Endothelial cell (in vitro differentiated cells): ENCODE data around the gene CDK14. TPM values are rescaled to one million over a fixed set of nuclear protein-coding genes. Genes with fewer than 3 reads are reported as not detected.

Experiments
- DNase-seq: peaks from one replicate; pipeline ENCODE4 v3.0.0; 2021; ENCODE audit warnings: low spot score
- H3K27ac Mint-ChIP-seq: one replicate; pipeline ENCODE4 v1.8.0; 2021; ENCODE audit warnings: mixed read lengths, inconsistent platforms; ENCODE audit not compliant: unreplicated experiment
- H3K27me3 Mint-ChIP-seq: one replicate; pipeline ENCODE4 v1.8.0; 2021; ENCODE audit warnings: mild to moderate bottlenecking, moderate library complexity, mixed read lengths, inconsistent platforms; ENCODE audit not compliant: unreplicated experiment
- H3K36me3 Mint-ChIP-seq: one replicate; pipeline ENCODE4 v1.8.0; 2021; ENCODE audit warnings: mild to moderate bottlenecking, low read depth, mixed read lengths, inconsistent platforms; ENCODE audit not compliant: unreplicated experiment
- H3K4me1 Mint-ChIP-seq: one replicate; pipeline ENCODE4 v1.8.0; 2021; ENCODE audit warnings: mild to moderate bottlenecking, mixed read lengths, inconsistent platforms; ENCODE audit not compliant: unreplicated experiment
- H3K4me3 Mint-ChIP-seq: one replicate; pipeline ENCODE4 v1.8.0; 2021; ENCODE audit warnings: mild to moderate bottlenecking, mixed read lengths, inconsistent platforms; ENCODE audit not compliant: unreplicated experiment
- H3K9me3 Mint-ChIP-seq: one replicate; pipeline ENCODE4 v1.8.0; 2021; ENCODE audit warnings: mixed read lengths, inconsistent platforms; ENCODE audit not compliant: unreplicated experiment
- total RNA-seq: library from RNA; stranded (reverse); fragmentation: NEBNext Ultra II Directional; extraction: Animal tissue kit (Norgen Biotek cat#: 25700); gene quantifications from one replicate; pipeline ENCODE4 v1.2.1, GENCODE V29; 2021; ENCODE audit not compliant: unreplicated experiment
- TF ChIP-seq, protein P1 (sequence below): fragments of 200-600 bp; sonication (generic); IDR thresholded peaks from one replicate; pipeline ENCODE4 v1.5.0; 2021; ENCODE audit warnings: antibody characterized with exemption; ENCODE audit not compliant: unreplicated experiment

Gene CDK14
- total RNA-seq, 1 donor from 2014 or later, result 30.2 TPM

DNA sequence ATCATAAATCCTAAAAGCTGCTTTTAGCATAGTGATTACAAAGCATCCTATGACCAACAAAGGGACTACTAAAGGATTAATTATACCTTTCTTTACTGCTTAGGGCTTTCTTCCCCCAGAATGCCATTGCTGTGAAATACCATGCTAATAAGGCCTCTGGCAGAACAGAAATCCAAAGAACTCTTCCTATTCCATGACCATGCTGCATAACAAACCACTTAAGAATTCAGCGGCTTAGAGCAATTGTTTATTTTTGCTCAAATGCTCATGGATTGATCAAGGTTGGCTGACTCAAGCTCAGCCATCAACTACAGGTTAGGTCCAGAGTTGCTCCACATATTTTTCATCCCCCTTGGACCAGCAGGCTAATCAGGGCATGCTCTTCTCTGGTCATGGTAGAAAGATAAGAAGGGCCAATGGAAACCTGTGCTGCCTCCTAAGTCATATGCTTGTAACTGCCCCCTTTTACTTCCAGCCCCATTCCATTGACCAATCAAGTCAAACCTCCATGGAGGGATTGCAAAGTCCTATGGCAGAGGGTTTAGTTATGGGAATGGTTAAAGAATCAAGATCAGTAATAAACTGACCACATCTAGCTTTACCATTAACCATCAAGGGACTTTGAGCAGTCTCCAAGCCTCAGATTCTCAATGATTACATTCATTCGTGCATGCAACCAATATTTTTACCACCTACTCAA, 423.7 kb downstream of the CDK14 start:
- TF ChIP-seq, protein P1, sequence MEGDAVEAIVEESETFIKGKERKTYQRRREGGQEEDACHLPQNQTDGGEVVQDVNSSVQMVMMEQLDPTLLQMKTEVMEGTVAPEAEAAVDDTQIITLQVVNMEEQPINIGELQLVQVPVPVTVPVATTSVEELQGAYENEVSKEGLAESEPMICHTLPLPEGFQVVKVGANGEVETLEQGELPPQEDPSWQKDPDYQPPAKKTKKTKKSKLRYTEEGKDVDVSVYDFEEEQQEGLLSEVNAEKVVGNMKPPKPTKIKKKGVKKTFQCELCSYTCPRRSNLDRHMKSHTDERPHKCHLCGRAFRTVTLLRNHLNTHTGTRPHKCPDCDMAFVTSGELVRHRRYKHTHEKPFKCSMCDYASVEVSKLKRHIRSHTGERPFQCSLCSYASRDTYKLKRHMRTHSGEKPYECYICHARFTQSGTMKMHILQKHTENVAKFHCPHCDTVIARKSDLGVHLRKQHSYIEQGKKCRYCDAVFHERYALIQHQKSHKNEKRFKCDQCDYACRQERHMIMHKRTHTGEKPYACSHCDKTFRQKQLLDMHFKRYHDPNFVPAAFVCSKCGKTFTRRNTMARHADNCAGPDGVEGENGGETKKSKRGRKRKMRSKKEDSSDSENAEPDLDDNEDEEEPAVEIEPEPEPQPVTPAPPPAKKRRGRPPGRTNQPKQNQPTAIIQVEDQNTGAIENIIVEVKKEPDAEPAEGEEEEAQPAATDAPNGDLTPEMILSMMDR, result no peak
- Mint-ChIP-seq H3K4me1 (peaks cover 7% of the 10 kb centered on the region), H3K4me3 (no peak overlapping the region), H3K36me3 (no peaks in the 10 kb centered on the region), H3K27ac (no peak overlapping the region), H3K27me3 (no peaks in the 10 kb centered on the region), H3K9me3 (no peaks in the 10 kb centered on the region)
- no peak for DNase-seq

DNA sequence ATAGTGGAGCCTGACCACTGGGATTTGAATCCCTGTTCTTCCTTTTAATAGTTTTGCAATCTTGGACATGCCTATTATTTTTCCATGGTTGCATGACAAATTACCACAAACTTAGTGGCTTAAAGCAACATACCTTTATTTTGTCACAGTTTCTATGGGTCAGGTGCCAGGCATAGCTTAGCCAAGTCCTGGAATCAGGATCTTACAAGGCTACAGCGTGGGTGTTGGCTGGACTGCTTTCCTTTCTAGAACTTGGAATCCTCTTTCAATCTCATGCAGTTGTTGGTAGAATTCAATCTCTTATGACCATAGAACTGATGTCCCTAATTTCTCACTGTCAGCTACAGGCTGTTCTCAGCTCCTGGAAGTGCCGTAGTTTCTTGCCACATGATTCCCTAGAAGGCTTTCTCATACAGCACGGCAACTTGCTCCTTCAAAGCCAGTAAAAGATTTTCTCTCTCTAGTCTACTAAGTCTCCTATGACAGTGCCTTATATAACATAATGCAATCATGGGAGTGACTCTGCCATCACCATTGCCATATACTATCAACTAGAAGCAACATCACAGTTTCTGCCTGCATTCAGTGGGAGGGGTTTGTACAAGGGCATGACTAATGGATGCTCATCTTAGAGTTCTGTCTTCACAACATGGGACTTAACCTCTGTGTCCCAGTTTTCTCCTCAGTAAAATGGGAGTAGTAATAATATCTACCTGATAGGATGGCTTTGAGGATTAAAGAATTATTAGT, 424.7 kb downstream of the CDK14 start:
- no peak overlapping the region for H3K4me3 Mint-ChIP-seq
- TF ChIP-seq, protein P1, result no peak
- no peak overlapping the region for H3K27ac Mint-ChIP-seq
- peaks cover 7% of the 10 kb centered on the region for H3K4me1 Mint-ChIP-seq
- no peaks in the 10 kb centered on the region for H3K27me3 Mint-ChIP-seq
- H3K36me3 Mint-ChIP-seq, result no peaks in the 10 kb centered on the region
- H3K9me3 Mint-ChIP-seq, result no peaks in the 10 kb centered on the region
- no peak for DNase-seq

DNA sequence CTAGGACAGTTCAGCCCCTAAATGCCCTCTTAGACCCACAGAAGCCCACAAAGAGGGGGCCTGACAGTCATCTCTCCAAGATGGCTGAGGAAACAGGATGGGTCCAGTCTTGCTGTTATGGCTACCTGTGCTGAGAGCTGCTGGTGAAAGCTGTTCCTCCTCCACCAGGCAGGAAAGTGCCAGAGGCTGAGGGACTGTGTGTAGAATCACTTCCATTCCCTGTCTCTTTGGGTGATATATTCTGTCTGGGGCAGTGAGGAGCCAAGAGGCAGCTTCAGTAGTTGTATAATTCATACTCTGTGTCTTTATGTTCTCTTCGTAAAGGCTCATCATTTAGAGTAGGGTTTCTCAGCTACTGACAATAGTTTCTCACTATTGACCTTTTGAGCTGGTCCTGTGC, 425.8 kb downstream of the CDK14 start:
- Mint-ChIP-seq H3K27me3 (no peaks in the 10 kb centered on the region), H3K4me3 (no peak overlapping the region), H3K36me3 (no peaks in the 10 kb centered on the region), H3K9me3 (no peaks in the 10 kb centered on the region), H3K4me1 (peaks cover 7% of the 10 kb centered on the region), H3K27ac (no peak overlapping the region)
- no peak for DNase-seq
- TF ChIP-seq, protein P1, result no peak

DNA sequence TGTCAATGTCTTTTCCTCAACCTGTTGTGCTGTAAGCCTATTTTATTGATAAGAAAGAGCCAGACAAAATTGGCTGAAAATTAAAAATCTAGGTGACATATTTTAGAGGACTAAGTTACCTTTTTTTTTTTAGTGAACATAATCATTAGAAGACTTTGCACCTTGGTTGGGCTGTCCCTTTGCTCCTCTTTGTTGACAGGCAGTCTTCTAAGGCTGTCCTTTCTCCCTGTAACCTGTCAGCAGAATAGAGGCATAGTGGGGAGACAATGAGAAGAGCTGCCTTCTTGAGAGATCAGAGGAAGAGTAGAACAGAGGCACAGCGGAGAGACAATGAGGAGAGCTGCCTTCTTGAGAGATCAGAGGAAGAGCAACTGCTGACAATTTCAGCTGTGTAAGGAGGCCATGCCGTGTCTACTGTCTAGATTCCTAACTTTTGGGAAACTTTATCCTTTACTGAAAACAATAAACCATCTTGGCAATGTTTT, 429.8 kb downstream of the CDK14 start:
- Mint-ChIP-seq H3K9me3 (no peaks in the 10 kb centered on the region), H3K4me1 (no peaks in the 10 kb centered on the region), H3K36me3 (peaks cover 3% of the 10 kb centered on the region), H3K27ac (no peak overlapping the region), H3K4me3 (no peak overlapping the region), H3K27me3 (no peaks in the 10 kb centered on the region)
- DNase-seq, result no peak
- TF ChIP-seq, protein P1, result no peak

DNA sequence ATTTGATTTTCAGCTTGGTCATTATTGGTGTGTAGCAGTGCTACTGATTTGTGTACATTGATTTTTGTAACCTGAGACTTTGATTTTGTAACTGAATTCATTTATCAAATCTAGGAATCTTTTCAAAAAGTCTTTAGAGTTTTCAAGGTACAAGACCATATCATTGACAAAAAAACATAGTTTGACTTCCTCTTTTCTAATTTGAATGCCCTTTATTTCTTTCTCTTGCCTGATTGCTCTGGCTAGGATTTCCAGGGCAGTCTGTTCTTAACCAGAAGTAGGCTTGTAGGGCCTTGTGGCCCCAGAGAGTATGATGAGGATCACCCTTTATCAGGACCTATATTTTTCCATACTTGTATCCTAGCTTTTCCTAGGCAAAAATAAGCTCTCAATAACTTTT, 433.6 kb downstream of the CDK14 start:
- TF ChIP-seq, protein P1, result no peak
- no peaks in the 10 kb centered on the region for H3K9me3 Mint-ChIP-seq
- H3K4me3 Mint-ChIP-seq, result no peak overlapping the region
- H3K27me3 Mint-ChIP-seq, result no peaks in the 10 kb centered on the region
- peaks cover 3% of the 10 kb centered on the region for H3K36me3 Mint-ChIP-seq
- H3K27ac Mint-ChIP-seq, result no peak overlapping the region
- H3K4me1 Mint-ChIP-seq, result no peaks in the 10 kb centered on the region
- DNase-seq, result no peak
